AG10803 (cell line): ENCODE data around the gene STX4.

Source experiments
- DNase-seq: peaks from one replicate; pipeline ENCODE4 v3.0.0; 2010; ENCODE audit warnings: low read depth
- H3K4me3 ChIP-seq: 2 replicates; pipeline ENCODE4 v1.5.1; 2011; ENCODE audit warnings: mild to moderate bottlenecking, low read length, control low read depth
- TF ChIP-seq, protein P1 (sequence below): conservative IDR thresholded peaks from 2 replicates; pipeline ENCODE4 v1.5.1; 2011; ENCODE audit warnings: mild to moderate bottlenecking, low read length, control low read depth, inconsistent platforms

STX4 gene

GRCh38 chr16:31031276-31031675, 2.1 kb upstream of the STX4 start:
- DNase-seq: no peak
- TF ChIP-seq, protein P1, sequence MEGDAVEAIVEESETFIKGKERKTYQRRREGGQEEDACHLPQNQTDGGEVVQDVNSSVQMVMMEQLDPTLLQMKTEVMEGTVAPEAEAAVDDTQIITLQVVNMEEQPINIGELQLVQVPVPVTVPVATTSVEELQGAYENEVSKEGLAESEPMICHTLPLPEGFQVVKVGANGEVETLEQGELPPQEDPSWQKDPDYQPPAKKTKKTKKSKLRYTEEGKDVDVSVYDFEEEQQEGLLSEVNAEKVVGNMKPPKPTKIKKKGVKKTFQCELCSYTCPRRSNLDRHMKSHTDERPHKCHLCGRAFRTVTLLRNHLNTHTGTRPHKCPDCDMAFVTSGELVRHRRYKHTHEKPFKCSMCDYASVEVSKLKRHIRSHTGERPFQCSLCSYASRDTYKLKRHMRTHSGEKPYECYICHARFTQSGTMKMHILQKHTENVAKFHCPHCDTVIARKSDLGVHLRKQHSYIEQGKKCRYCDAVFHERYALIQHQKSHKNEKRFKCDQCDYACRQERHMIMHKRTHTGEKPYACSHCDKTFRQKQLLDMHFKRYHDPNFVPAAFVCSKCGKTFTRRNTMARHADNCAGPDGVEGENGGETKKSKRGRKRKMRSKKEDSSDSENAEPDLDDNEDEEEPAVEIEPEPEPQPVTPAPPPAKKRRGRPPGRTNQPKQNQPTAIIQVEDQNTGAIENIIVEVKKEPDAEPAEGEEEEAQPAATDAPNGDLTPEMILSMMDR: no peak
- H3K4me3 ChIP-seq: no peak overlapping the region

GRCh38 chr16:31033709-31034492, 543 bp downstream of the STX4 start:
- peak overlapping the region; percentile 99 for H3K4me3 ChIP-seq
- DNase-seq: peak; percentile 75
- TF ChIP-seq, protein P1: no peak

GRCh38 chr16:31036691-31037090, 3.3 kb downstream of the STX4 start:
- TF ChIP-seq, protein P1: no peak
- no peak for DNase-seq
- H3K4me3 ChIP-seq: no peak overlapping the region

DNA sequence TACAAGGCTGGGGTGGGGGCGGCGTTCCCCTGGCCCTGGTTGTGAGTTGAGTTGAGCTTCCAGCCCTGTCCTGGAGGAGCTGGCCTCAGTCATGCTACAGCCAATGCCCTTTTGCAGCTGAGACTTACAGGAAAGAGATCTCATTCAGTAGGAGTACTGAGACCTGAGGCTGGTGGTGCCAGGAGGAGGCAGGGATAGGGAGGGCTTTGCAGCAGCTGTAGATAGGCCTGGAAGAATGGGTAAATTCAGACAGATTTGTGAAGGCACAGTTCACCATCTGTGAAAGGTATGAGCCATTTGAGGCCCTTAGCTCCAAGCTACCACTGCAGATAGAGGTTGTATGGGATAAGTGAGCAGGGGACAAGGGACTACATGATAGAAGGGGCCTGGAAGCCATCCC, 5.6 kb downstream of the STX4 start:
- H3K4me3 ChIP-seq: no peak overlapping the region
- TF ChIP-seq, protein P1: no peak
- DNase-seq: no peak

DNA sequence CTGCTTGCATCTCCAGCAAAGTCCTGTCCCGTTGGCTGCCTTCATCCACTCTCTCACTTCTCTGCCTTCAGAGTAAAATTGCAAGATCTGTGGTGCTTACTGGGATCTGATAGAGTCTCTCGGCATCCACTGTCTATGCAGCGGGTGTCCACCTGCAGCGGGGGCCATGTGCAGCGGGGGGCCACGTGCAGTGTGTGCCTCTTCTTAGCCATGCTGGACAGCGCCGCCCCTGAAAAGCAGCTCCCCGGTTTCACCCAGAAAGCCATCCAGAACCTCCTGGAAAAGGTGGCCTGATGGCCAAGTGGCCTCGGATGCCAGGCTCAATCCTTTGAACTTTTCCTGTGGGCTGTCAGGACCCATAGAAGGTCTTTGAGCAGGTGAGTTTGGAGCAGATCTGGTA, 9.5 kb downstream of the STX4 start:
- DNase-seq: no peak
- no peak overlapping the region for H3K4me3 ChIP-seq

DNA sequence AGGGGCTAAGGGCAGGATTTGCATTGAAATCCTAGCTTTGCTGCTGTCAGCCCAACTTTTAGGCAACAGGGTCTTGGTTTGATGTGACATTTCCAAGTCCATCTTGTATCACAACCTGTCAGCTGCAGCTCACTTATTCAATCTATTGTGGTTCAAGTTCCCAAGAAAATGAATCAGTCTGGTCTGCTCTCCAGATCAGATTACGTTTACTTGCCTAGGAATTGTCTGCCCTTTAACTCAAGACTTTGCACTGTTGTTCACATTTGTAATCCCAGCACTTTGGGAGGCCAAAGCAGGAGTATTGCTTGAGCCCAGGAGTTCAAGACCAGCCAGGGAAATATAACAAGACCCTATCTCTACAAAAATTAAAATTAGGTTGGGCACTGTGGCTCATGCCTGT, 10.0 kb downstream of the STX4 start:
- TF ChIP-seq, protein P1: no peak
- no peak for DNase-seq
- no peak overlapping the region for H3K4me3 ChIP-seq

More for the DNA sequence above, 9.5 kb downstream of the STX4 start:
- TF ChIP-seq, protein P1: no peak

- TF ChIP-seq, protein P1: no peak
- no peak overlapping the region for H3K4me3 ChIP-seq
- DNase-seq: no peak
Observed at GRCh38 chr16:31043898-31044481, 10.6 kb downstream of the STX4 start.
